ENCODE measurements around the gene B4GALT1. TPM values are rescaled to one million over a fixed set of nuclear protein-coding genes. Genes with fewer than 3 reads are reported as not detected.
A peak's percentile ranks its signal among the peaks of the same experiment; 100 is the strongest.

Gene B4GALT1, protein sequence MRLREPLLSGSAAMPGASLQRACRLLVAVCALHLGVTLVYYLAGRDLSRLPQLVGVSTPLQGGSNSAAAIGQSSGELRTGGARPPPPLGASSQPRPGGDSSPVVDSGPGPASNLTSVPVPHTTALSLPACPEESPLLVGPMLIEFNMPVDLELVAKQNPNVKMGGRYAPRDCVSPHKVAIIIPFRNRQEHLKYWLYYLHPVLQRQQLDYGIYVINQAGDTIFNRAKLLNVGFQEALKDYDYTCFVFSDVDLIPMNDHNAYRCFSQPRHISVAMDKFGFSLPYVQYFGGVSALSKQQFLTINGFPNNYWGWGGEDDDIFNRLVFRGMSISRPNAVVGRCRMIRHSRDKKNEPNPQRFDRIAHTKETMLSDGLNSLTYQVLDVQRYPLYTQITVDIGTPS
- 72.0 TPM for total RNA-seq
- long read RNA-seq, full-length matches to known transcripts: 6 of 30 reads
- long read RNA-seq, partial matches to known transcripts: 0 of 30 reads
- long read RNA-seq, other reads (novel, unspliced or antisense): 24 of 30 reads

- intact Hi-C loops (cut with DNase I): no loop called here
- peaks cover 56% of the 10 kb centered on the region for H3K4me1 ChIP-seq
These were observed at the start of gene B4GALT1 for GRCh38 chr9:33167084-33167971. Gene B4GALT1, minus strand, starts transcription at chr9:33167336. Its CDS starts 167 bp downstream, at chr9:33167169.

DNA sequence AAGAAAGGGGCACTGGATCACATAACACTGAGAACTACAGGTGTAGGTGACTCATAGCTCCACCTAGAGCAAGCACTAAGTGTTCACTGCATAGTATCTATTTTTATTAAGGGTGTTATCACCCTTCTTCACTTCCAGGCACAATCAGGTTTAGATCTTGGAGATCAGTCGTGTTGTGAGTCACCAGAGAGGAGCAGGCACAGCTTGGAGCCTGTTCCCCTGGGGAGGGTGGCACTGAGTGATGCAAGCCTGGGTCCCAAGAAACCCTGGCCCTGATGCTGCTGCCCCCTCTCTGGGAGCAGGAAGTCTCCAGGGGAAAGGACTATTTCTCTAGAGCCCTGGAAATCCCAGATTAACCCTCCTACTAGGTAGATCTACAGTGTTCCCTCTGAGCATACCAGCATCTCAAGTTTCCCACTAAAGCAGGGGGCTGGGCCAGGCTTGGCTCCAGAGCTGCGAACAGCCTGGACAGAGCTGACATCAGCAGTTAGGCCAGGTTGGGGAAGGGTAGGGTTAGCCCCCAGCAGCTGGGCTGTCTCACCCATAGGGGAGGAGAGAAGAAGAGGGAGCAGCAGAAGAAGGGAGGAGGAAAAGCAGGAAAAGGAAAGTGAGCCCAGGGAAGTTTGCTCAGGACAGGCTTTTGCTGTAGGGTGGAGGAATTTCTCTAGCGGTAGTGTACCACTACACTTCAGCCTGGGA, 44.7 kb upstream of the B4GALT1 start:
- no peak for TF ChIP-seq CTCF (IDR thresholded peaks at IDR 0.05)
- DNase-seq: no peak
- H3K27me3 ChIP-seq (ENCODE audit: low read depth): no peaks in the 10 kb centered on the region
- H3K9me3 ChIP-seq: no peaks in the 10 kb centered on the region
- H3K36me3 ChIP-seq: no peaks in the 10 kb centered on the region
- H3K4me3 ChIP-seq: no peak overlapping the region
- intact Hi-C loops (cut with DNase I): no loop called here
- ATAC-seq: peak; percentile 45 to 61
- no peak overlapping the region for H3K27ac ChIP-seq
- no peaks in the 10 kb centered on the region for H3K4me1 ChIP-seq

More at GRCh38 chr9:33167084-33167971, at the start of gene B4GALT1:
- ATAC-seq (peak; percentile 88 to 94), DNase-seq (peak; percentile 97)
- no peaks in the 10 kb centered on the region for H3K27me3 ChIP-seq (ENCODE audit: low read depth)
- peak within 1 kb of the TSS; percentile 97 for H3K27ac ChIP-seq
- TF ChIP-seq CTCF (IDR thresholded peaks at IDR 0.05): no peak
- peak within 1 kb of the TSS; percentile 86 for H3K4me3 ChIP-seq
- no peaks in the 10 kb centered on the region for H3K9me3 ChIP-seq
- no peaks in the 10 kb centered on the region for H3K36me3 ChIP-seq

DNA sequence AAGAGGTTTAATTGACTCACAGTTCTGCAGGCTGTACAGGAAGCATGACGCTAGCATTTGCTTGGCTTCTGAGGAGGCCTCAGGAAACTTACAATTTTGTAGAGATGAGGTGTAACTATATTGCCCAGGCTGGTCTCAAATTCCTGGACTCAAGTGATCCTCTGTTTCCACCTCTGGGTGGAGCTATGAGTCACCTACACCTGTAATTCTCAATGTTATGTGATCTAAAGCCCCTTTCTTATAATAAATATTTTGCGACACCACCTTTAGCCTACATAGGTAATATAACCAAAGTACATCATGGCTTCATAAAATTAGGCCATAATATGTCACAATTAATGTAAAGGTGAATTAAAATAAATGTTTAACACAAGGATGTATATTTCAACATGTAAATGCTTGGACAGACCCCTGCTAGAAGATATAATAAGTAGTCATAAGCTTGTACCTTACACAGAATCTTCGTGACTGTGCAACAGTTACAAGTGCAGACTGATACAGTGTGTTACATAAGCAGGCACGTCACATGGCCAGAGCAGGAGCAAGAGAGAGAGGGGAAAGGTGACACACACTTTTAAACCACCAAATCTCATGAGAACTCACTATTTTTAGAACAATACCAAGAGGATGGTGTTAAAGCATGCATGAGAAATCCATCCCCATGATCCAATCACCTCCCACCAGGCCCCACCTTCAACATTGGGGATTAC, 43.0 kb upstream of the B4GALT1 start:
- Histone ChIP-seq H3K4me3 (no peak overlapping the region), H3K27me3 (ENCODE audit: low read depth) (no peaks in the 10 kb centered on the region), H3K36me3 (no peaks in the 10 kb centered on the region), H3K9me3 (no peaks in the 10 kb centered on the region), H3K27ac (no peak overlapping the region), H3K4me1 (no peaks in the 10 kb centered on the region)
- intact Hi-C loops (cut with DNase I): no loop called here
- DNase-seq (no peak), ATAC-seq (no peak)
- TF ChIP-seq CTCF (IDR thresholded peaks at IDR 0.05): no peak

DNA sequence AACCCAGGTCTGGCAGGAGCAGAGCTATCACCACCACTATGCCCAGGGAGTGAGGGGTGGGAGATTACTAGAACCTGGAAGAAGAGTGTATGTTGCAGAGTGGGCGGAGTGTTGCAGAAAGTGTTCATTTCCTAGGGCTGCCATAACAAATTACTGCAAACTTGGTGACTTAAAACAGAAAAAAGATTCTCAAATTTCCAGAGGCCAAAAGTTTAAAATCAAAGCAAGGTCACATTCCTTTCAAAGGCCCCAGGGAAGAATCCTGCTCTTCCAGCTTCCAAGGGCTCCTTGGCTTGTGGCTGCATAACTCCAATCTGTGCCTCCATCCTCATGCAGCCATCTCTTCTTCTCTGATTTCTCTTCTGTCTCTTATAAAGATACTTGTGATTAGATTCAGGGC, 42.3 kb upstream of the B4GALT1 start:
- no peaks in the 10 kb centered on the region for H3K36me3 ChIP-seq
- H3K4me1 ChIP-seq: no peaks in the 10 kb centered on the region
- intact Hi-C loops (cut with DNase I): no loop called here
- no peaks in the 10 kb centered on the region for H3K9me3 ChIP-seq
- no peak overlapping the region for H3K4me3 ChIP-seq
- no peak overlapping the region for H3K27ac ChIP-seq
- DNase-seq: no peak
- no peaks in the 10 kb centered on the region for H3K27me3 ChIP-seq (ENCODE audit: low read depth)
- no peak for ATAC-seq
- TF ChIP-seq CTCF (IDR thresholded peaks at IDR 0.05): no peak
